NCI-H2171 treated with DMSO at 0.1 percent for 48 hours (cell line): ENCODE data around the gene SEMA5A.

ENCODE experiments used
- DNase-seq: peaks from one replicate; lab custom pipeline; 2025; lab: John Stamatoyannopoulos, UW

SEMA5A gene

GRCh38 chr5:9545992-9546851 lies at the start of gene SEMA5A:
Gene SEMA5A (minus strand): TSS chr5:9546075. CDS start chr5:9379946, 166,129 bp downstream.
- DNase-seq = no peak

DNA sequence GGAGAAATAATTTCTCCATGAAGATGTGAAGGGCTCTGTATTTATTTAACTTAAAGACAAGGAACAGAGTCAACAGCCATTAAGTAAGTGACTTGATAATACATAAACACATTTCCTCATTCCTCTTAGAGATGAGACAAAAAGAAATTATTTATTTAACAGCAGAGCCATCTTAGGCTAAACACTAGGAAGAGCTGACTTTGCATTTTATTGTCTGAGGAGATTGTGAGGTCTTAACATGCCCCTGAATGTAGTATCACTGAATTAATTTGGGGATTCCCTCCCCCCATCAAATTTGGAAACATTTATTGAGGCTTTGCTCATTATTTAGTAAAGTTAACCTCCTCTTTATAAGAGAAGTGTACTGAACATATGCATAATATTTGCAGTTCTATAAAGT lies 49.0 kb upstream of the SEMA5A start:
- no peak for DNase-seq

GRCh38 chr5:9589049-9589835 lies 43.4 kb upstream of the SEMA5A start:
- no peak for DNase-seq

DNA sequence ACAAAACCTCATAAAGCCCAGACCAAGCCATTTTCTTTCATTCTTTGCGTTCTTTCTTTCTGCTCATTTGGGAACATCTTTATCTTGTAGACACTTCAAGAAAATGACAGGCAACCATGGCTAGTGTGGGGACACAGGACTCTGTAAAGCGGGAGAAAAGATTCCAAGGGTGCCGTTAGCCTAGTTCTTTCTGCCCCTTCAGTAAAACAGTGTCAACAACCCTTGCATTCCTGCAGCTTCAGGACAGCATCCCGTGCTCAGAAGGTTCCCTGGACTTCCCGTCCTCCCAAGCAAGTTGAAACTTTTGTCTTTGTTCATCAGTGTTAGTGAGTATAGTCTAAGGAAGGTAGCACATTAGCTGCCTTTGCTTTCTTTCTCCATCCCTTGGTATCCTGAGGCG lies 42.4 kb upstream of the SEMA5A start:
- DNase-seq = no peak

DNA sequence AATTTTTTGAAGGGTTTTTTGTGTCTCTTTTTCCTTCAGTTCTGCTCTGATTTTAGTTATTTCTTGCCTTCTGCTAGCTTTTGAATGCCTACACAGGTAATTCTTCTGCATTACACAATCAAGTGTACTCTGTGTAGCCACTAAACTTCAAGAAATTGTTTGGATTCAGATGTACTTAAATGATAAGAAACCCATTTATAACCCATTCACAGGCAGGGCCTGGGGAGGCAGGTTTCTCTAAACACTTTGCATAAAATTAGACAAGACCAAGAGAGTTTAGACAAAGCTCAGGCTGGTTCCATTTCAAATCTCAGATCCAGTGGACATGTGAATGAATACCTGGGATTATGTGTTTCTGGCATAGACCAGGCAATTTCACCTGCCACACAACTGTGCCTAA lies 41.3 kb upstream of the SEMA5A start:
- DNase-seq = no peak

DNA sequence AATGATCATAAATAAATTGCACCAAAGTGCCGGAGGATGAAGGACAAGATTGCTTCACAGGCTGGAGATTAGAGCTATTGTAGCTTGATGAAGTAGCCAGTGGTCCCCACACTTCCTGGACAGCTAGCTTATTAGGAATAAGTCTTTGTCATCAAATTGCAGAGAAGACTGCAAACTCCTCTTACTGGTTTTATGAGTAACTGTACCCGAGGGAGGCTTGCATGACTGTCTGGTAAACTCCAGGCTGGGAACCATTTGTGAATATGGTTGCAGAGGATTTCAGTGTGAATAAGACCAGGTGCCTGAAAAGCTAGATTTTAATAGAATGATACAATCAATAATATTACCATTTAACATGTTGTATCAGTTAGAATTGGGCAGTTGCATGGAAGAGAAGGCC lies 36.5 kb upstream of the SEMA5A start:
- no peak for DNase-seq

GRCh38 chr5:9573796-9574195 lies 27.9 kb upstream of the SEMA5A start:
- no peak for DNase-seq

DNA sequence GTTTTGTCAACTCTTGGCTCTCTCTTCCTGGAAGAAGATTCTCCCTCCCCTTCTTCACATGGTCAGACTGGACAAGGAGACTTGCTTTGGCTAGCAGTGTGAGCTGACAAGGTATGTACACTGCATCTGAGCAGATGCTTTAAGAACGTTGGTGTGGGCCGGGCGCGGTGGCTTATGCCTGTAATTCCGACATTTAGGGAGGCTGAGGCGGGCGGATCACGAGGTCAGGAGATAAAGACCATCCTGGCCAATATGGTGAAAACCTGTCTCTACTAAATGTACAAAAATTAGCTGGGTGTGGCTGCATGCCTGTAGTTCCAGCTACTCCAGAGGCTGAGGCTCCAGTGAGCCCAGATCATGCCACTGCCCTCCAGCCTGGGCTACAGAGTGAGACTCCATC lies 26.4 kb upstream of the SEMA5A start:
- no peak for DNase-seq

- DNase-seq = no peak
Observed at GRCh38 chr5:9570876-9571275, 25.0 kb upstream of the SEMA5A start.

GRCh38 chr5:9567039-9567438 lies 21.2 kb upstream of the SEMA5A start:
- DNase-seq = no peak

DNA sequence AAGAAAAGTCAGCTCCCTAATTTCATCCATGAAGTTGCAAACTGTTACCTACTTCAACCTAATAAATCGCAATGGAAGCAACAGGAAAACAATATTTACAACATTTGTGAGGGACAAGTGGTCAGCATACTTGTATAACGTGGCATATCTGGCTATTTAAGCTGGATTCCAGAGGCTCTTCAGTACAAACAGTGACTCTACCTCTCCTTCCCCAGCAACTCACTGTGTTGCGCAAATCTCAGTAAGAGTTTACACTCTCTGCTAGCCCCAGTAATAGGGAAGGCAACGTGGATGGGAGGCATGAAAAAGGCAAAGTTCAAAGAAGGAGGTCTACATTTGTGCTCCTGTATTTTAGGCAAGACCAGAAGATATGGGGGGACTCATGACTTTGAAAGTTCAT lies 18.9 kb upstream of the SEMA5A start:
- DNase-seq = no peak

- no peak for DNase-seq
Observed at GRCh38 chr5:9562141-9562540, 16.3 kb upstream of the SEMA5A start.

DNA sequence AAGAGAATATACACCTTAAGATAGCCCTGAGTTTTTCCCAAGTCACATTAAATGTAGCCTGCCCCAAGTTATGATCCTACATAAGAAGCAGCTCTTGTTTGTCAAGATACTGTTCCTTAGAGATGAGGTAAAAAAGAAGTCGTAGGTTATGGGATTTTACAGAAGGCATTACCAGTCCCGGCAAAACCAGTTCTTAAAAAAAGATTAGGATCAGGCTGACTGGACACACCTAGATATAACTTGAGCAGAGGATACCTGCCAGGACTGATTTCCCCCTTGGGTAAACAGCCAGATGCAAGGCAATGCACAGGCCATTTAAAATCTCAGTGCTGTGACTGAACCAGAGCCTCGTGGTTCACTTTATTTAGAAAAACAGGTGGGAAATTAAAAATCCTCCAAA lies 14.1 kb upstream of the SEMA5A start:
- DNase-seq = no peak

DNA sequence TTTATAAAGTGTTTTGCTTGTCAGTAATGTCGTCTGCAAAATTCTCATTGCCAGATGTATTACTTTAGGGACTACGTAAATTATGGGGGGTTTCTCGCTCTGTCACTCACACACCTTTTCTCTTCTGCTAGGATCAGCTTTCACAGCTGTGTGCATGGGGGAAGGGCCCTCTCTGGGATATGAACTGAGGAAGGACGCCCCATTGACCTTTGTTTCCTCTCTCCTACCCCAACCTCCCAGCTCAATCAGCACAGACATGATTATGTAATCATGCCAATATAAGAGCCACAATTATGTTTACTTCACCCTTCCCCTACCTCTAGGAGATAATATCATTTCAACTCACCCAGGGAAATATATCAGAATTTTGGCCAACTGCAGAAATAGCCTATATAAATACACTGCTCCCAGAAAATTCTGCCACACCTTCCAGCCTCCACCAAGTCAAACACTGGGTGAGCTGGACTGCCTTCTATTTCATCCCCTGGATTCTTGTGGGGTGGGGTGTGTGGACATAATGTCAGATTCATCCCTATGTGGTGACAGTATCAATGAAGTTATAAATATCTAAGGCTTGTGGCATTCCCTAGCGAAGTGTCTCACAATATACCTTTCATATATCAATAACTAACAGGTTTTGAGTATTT lies 12.6 kb upstream of the SEMA5A start:
- no peak for DNase-seq

- no peak for DNase-seq
Observed at GRCh38 chr5:9557696-9558095, 11.8 kb upstream of the SEMA5A start.

- DNase-seq = no peak
Observed at GRCh38 chr5:9555961-9556360, 10.1 kb upstream of the SEMA5A start.

GRCh38 chr5:9554122-9554521 lies 8.2 kb upstream of the SEMA5A start:
- no peak for DNase-seq

GRCh38 chr5:9553561-9553960 lies 7.7 kb upstream of the SEMA5A start:
- no peak for DNase-seq

DNA sequence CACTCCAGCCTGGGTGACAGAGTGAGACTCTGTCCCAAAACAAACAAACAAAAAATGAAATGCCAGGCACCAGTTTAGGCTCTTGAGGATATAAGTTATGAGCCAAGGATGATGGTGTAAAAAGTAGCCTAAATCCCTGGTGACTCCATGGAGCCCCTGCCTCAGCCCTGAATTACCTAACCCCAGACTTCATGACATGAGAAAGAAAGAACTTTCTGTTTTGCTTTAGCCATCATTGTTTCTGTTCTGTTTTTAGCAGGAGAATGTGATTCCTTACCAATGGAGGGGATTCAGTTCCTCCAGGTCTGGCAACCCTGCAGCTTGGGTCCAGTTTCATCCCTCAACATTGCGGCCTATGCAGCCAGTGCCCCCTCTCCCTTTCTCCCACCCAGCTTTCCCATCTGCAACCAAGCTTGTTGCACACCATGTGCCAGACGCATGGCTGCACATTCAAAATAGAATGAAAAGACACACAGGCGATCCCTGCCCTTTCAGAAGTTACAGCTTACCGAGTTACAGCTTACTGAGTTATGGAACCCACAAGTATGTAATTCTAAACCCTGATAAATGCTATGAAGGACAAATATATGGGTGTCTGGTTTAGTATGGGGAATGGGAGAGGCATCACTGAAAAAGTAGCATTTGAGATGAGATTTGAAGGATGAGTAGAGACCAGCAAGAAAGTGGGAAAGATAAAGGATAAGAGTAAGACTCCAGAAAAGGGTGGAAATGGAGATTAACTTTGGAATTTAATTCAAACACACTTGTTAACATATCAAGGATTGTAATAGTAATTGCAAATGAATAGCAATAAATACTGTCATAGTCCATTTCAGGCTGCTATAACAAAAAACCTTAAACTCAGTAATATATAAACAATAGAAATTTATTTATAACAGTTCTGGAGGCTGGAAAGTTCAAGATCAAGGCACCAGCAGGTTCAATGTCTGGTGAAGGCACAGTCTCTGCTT lies 6.0 kb upstream of the SEMA5A start:
- DNase-seq = no peak

- no peak for DNase-seq
Observed at GRCh38 chr5:9549941-9550340, 4.1 kb upstream of the SEMA5A start.

GRCh38 chr5:9547122-9547947 lies 1.5 kb upstream of the SEMA5A start:
- no peak for DNase-seq
